ENCODE data around the gene ACBD3. TPM values are rescaled to one million over a fixed set of nuclear protein-coding genes. Genes with fewer than 3 reads are reported as not detected.

Gene ACBD3
- total RNA-seq, 1 donor = 95.4 TPM

- no peak for TF ChIP-seq CTCF (IDR thresholded peaks at IDR 0.05; ENCODE audit: insufficient read depth, low read depth, low read length)
Measured at GRCh38 chr1:226187019-226187322, 430 bp upstream of the ACBD3 start.

GRCh38 chr1:226185141-226186036, 1.2 kb downstream of the ACBD3 start:
- TF ChIP-seq CTCF (IDR thresholded peaks at IDR 0.05; ENCODE audit: insufficient read depth, low read depth, low read length) = no peak
- H3K4me3 ChIP-seq (ENCODE audit: low read depth, low read length) = peak overlapping the region; percentile 99
- peak; percentile 63 for DNase-seq (ENCODE audit: low read depth)

More at GRCh38 chr1:226187019-226187322, 430 bp upstream of the ACBD3 start:
- no peak for DNase-seq (ENCODE audit: low read depth)
- peak overlapping the region; percentile 99 for H3K4me3 ChIP-seq (ENCODE audit: low read depth, low read length)

GRCh38 chr1:226181996-226182714, 4.4 kb downstream of the ACBD3 start:
- TF ChIP-seq CTCF (IDR thresholded peaks at IDR 0.05; ENCODE audit: insufficient read depth, low read depth, low read length) = peak; percentile 32
- H3K4me3 ChIP-seq (ENCODE audit: low read depth, low read length) = peak overlapping the region; percentile 29
- DNase-seq (ENCODE audit: low read depth) = peak; percentile 83

GRCh38 chr1:226176870-226177269, 9.7 kb downstream of the ACBD3 start:
- no peak for DNase-seq (ENCODE audit: low read depth)
- no peak for TF ChIP-seq CTCF (IDR thresholded peaks at IDR 0.05; ENCODE audit: insufficient read depth, low read depth, low read length)
- no peak overlapping the region for H3K4me3 ChIP-seq (ENCODE audit: low read depth, low read length)

- TF ChIP-seq CTCF (IDR thresholded peaks at IDR 0.05; ENCODE audit: insufficient read depth, low read depth, low read length) = no peak
- no peak for DNase-seq (ENCODE audit: low read depth)
- H3K4me3 ChIP-seq (ENCODE audit: low read depth, low read length) = no peak overlapping the region
Measured at GRCh38 chr1:226172589-226172988, 14.0 kb downstream of the ACBD3 start.

GRCh38 chr1:226166341-226166740, 20.2 kb downstream of the ACBD3 start:
- TF ChIP-seq CTCF (IDR thresholded peaks at IDR 0.05; ENCODE audit: insufficient read depth, low read depth, low read length) = no peak

More at GRCh38 chr1:226166341-226166740, 20.2 kb downstream of the ACBD3 start:
- no peak overlapping the region for H3K4me3 ChIP-seq (ENCODE audit: low read depth, low read length)
- DNase-seq (ENCODE audit: low read depth) = no peak
